NCI-H2029 (cell line): Measurements from ENCODE around the gene MED1.
A peak's percentile ranks its signal among the peaks of the same experiment; 100 is the strongest.
"Not testable (repeated sequence)": the region's sequence is repeated elsewhere in the genome, so short reads cannot be mapped to it uniquely, and the experiment has no call there.

Experiments
- DNase-seq: peaks from one replicate; lab custom pipeline; 2025; lab: John Stamatoyannopoulos, UW

MED1 gene

GRCh38 chr17:39450847-39451581 is at the start of gene MED1:
TSS of gene MED1 (minus strand) at chr17:39451263. CDS start at chr17:39451062, 201 bp downstream.
- DNase-seq, result peak; percentile 95

- DNase-seq, result not testable (repeated sequence)
Measured at GRCh38 chr17:39496921-39497320, 45.9 kb upstream of the MED1 start.

DNA sequence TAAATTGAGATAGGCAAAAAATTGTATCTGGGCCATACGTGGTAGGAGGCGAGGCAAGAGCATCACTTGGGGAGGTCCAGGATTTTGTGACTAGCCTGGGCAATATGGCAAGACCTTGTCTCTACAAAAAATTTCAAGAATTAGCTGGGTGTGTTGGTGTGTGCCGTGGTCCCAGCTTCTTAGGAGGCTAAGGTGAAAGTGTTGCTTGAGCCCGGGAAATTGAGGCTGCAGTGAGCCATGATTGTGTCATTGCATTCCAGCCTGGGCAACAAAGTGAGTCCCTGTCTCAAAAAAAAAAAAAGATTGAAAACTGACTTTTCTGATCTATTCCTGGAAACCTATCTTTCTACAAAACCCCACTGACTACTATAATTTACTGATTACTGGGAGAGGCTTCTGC is 36.9 kb upstream of the MED1 start:
- DNase-seq, result no peak

- not testable (repeated sequence) for DNase-seq
Measured at GRCh38 chr17:39487490-39487889, 36.4 kb upstream of the MED1 start.

DNA sequence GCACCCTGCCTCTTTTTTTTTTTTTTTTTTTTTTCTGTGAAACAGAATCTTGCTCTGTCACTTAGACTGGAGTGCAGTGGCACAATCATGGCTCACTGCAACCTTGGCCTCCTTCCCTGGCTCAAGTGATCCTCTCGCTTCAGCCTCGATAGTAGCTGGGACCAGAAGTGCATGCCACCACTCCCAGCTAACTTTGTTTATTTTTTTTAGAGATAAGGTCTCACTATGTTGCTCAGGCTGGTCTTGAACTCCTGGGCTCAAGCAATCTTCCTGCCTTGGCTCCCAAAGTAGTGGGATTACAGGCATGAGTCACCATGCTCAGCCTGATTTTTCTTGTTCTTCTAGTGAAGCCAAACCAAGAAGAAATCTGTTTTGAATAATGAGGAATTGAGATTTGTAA is 35.2 kb upstream of the MED1 start:
- no peak for DNase-seq

GRCh38 chr17:39485555-39485954 is 34.5 kb upstream of the MED1 start:
- DNase-seq, result no peak

- no peak for DNase-seq
Measured at GRCh38 chr17:39484178-39484577, 33.1 kb upstream of the MED1 start.

DNA sequence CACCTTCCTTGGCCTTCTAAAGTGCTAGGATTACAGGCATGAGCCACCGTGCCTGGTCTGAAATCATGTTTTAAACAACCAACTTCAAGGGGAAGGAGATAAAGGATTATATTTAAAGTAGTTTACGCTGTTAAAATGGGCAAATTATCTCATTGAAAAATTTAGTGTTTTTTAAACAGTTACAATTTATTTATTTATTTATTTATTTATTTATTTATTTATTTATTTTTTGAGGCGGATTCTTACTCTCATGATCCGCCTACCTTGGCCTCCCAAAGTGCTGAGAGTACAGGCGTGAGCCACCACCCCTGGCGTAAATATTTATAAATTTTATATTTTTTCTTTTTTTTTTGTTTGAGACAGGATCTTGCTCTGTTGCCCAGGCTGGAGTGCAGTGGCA is 32.4 kb upstream of the MED1 start:
- DNase-seq, result no peak

DNA sequence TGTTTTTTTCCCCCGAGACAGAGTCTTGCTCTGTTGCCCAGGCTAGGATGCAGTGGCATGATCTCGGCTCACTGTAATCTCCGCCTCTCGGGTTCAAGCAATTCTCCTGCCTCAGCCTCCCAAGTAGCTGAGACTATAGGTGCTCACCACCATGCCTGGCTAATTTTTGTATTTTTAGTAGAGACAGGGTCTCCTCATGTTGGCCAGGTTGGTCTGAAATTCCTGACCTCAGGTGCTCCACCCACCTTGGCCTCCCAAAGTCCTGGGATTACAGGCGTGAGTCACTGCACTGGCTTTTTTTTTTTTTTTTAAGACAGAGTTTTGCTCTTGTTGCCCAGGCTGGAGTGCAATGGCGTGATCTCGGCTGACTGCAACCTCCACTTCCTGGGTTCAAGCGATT is 28.6 kb upstream of the MED1 start:
- not testable (repeated sequence) for DNase-seq

- DNase-seq, result no peak
Measured at GRCh38 chr17:39473310-39473709, 22.2 kb upstream of the MED1 start.

- DNase-seq, result not testable (repeated sequence)
Measured at GRCh38 chr17:39468610-39469009, 17.5 kb upstream of the MED1 start.

DNA sequence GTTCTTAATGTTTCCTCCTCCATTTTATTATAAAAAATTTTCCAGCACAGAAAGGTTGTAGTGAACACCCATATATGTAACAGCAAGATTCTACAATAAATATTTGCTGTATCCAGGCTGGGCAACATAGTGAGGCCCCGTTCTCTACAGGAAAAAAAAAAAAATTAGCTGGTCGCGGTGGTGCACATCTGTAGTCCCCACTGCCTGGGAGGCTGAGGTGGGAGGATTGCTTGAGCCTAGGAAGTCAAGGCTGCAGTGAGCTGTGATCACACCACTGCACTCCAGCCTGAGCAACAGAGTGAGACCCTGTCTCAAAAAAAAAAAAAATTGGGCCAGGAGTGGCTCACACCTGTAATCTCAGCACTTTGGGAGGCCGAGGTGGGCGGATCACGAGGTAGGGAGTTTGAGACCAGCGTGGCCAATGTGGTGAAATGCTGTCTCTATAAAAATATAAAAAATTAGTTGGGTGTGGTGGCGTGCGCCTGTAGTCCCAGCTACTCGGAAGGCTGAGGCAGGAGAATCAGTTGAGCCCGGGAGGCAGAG is 13.6 kb upstream of the MED1 start:
- DNase-seq, result not testable (repeated sequence)

DNA sequence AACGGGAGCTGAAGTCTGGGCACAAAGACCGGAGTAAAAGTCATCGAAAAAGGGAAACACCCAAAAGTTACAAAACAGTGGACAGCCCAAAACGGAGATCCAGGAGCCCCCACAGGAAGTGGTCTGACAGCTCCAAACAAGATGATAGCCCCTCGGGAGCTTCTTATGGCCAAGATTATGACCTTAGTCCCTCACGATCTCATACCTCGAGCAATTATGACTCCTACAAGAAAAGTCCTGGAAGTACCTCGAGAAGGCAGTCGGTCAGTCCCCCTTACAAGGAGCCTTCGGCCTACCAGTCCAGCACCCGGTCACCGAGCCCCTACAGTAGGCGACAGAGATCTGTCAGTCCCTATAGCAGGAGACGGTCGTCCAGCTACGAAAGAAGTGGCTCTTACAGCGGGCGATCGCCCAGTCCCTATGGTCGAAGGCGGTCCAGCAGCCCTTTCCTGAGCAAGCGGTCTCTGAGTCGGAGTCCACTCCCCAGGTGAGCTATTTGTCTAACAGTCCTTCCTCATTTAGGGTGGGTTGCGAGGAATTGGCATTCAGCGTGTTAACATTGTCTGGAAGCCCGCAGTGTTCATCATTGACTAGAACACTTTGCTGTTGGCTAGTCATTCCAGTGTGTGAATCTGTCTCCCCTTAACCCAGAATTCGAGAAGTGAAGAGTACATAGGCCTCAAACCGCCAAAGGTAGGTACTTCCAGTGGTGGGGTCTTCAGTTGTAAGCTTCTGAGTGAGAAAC is 11.7 kb upstream of the MED1 start:
- DNase-seq, result no peak

- peak; percentile 2 for DNase-seq
Measured at GRCh38 chr17:39461926-39462569, 11.0 kb upstream of the MED1 start.

GRCh38 chr17:39461113-39461925 is 10.3 kb upstream of the MED1 start, which contains the start of gene CDK12:
TSS of gene CDK12 (plus strand) at chr17:39461486. CDS start at chr17:39462072, 586 bp downstream.
- DNase-seq, result peak; percentile 98

GRCh38 chr17:39455919-39456318 is 4.9 kb upstream of the MED1 start:
- no peak for DNase-seq

GRCh38 chr17:39450051-39450450 is 1.0 kb downstream of the MED1 start:
- no peak for DNase-seq

- no peak for DNase-seq
Measured at GRCh38 chr17:39447561-39447960, 3.5 kb downstream of the MED1 start.

DNA sequence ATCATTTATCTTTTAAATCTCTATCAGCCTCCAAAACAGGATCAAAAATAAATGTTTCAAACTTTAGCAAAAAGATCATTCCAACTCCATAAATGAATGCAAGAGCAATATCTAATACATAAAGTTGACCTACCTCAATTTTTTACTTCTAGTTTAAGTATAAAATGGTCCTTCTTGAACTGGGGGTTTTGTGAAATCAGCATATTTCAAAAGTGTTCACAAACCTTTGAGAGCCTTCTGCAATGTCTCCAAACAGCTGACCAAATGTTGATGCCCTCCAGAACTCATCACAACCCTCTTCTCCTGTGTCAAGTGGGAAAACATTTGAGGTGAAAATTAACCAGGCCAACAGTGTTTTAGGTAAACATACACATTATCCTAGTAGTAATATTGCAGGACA is 7.7 kb downstream of the MED1 start:
- no peak for DNase-seq

DNA sequence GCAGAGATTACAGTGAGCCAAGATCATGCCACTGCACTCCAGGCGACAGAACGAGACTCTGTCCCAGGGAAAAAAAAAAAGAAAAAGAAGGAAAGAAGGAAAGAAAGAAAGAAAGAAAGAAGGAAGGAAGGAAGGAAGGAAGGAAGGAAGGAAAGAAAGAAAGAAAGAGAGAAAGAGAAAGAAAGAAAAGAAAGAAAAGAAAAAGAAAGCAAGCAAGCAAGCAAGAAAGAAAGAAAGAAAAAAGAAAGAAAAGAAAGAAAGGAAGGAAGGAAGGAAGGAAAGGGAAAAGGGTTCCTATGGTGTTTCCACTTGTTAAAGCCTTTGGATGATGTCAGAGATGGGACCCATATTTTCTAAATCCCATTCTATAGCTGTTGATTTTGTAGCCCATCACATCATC is 11.2 kb downstream of the MED1 start:
- not testable (repeated sequence) for DNase-seq

- DNase-seq, result no peak
Measured at GRCh38 chr17:39429600-39429999, 21.5 kb downstream of the MED1 start.

GRCh38 chr17:39416141-39416540 is 34.9 kb downstream of the MED1 start:
- DNase-seq, result no peak
